HCT116 (cell line): ENCODE results near the gene CCDC177. TPM values are rescaled to one million over a fixed set of nuclear protein-coding genes. Genes with fewer than 3 reads are reported as not detected.

Experiments
- ATAC-seq: fragments of 200-7000 bp; cut with Tn5 transposase; 2 replicates; pipeline ENCODE4 v1.9.1; 2020; ENCODE audit warnings: mild to moderate bottlenecking, moderate library complexity
- BruUV-seq: library from RNA; stranded (reverse); fragments of 400-500 nt; replicated peaks from 2 replicates; lab custom pipeline; 2021; lab: Mats Ljungman, UMichigan
- CTCF ChIA-PET: fragments of 300-600 bp; sonication (Branson Sonifier 250); formaldehyde crosslinking; loops from one replicate; lab custom pipeline; 2021; ENCODE audit warnings: antibody characterized with exemption; lab: Charles Lee
- POLR2A ChIA-PET: fragments of 300-600, 350-600 bp; sonication (Branson Sonifier 250); formaldehyde crosslinking; loops from one replicate; lab custom pipeline; 2021; ENCODE audit warnings: antibody characterized with exemption; lab: Charles Lee
- RAD21 ChIA-PET, 2 experiments: fragments of 300-600 bp; sonication (Branson Sonifier 250); formaldehyde crosslinking; loops; one replicate each; lab custom pipeline; 2023; ENCODE audit warnings: low total read pairs in 2 of 2; ENCODE audit not compliant: uncharacterized antibody in 2 of 2, unreplicated experiment in 2 of 2, low non-redundant PET in 1 of 2; lab: Charles Lee
- DNase-seq: peaks from one replicate; pipeline ENCODE4 v3.0.0-alpha.2; 2010; ENCODE audit warnings: low read depth, low spot score
- H2AFZ ChIP-seq: fragments of 200-600 bp; shearing (Covaris generic), sonication (generic); 2 replicates; pipeline ENCODE4 v1.6.1; 2017; ENCODE audit warnings: low read depth, mixed run types, mixed read lengths, antibody characterized with exemption, low read length; ENCODE audit not compliant: poor library complexity, severe bottlenecking
- H3K27ac ChIP-seq: 2 replicates; pipeline ENCODE4 v1.5.1; 2012; ENCODE audit warnings: low read depth, low read length
- H3K27me3 ChIP-seq: fragments of 200-600 bp; sonication (generic); 2 replicates; pipeline ENCODE4 v1.6.1; 2016; ENCODE audit warnings: mixed run types, low read length, mixed read lengths; ENCODE audit not compliant: insufficient read depth
- H3K36me3 ChIP-seq, 2 experiments: fragments of 200-500 bp in 1 of 2; fragments of 200-600 bp in 1 of 2; sonication (Bioruptor generic) in 1 of 2; sonication (generic) in 1 of 2; 2 replicates each; pipeline versions ENCODE4 v1.5.1 to v1.6.1; 2014 to 2016; ENCODE audit warnings: low read length in 2 of 2, inconsistent platforms in 1 of 2, mixed read lengths in 1 of 2, mixed run types in 1 of 2; ENCODE audit not compliant: insufficient read depth in 2 of 2, control insufficient read depth in 1 of 2
- H3K4me1 ChIP-seq, 2 experiments: fragments of 200-600 bp in 1 of 2; sonication (generic) in 1 of 2; 2 replicates each; pipeline versions ENCODE4 v1.5.1 to v1.6.1; 2012 to 2017; ENCODE audit warnings: low read length in 2 of 2, inconsistent platforms in 1 of 2, mild to moderate bottlenecking in 1 of 2, mixed read lengths in 1 of 2, mixed run types in 1 of 2, moderate library complexity in 1 of 2; ENCODE audit not compliant: insufficient read depth in 2 of 2, control insufficient read depth in 1 of 2
- H3K4me2 ChIP-seq: fragments of 200-600 bp; sonication (generic); 2 replicates; pipeline ENCODE4 v1.6.1; 2017; ENCODE audit warnings: mixed run types, low read length, mixed read lengths
- H3K4me3 ChIP-seq, 2 experiments: fragments of 200-600 bp in 1 of 2; sonication (generic) in 1 of 2; replicated peaks in 1 of 2; 2 replicates each; pipeline ENCODE4 v1.5.1; 2011 to 2016; ENCODE audit warnings: low read length in 2 of 2, control low read depth in 1 of 2, low read depth in 1 of 2, mild to moderate bottlenecking in 1 of 2, mixed read lengths in 1 of 2, mixed run types in 1 of 2
- H3K79me2 ChIP-seq: fragments of 200-600 bp; sonication (generic); 2 replicates; pipeline ENCODE4 v1.6.1; 2017; ENCODE audit warnings: mild to moderate bottlenecking, mixed run types, low read length, moderate library complexity, mixed read lengths; ENCODE audit not compliant: insufficient read depth
- H3K9ac ChIP-seq: fragments of 200-600 bp; sonication (generic); 2 replicates; pipeline ENCODE4 v1.6.1; 2016; ENCODE audit warnings: low read length, mixed read lengths
- H3K9me2 ChIP-seq: fragments of 200-600 bp; sonication (generic), shearing (Covaris generic); 2 replicates; pipeline ENCODE4 v1.6.1; 2017; ENCODE audit warnings: mixed run types, mild to moderate bottlenecking, moderate library complexity; ENCODE audit not compliant: insufficient read depth
- H3K9me3 ChIP-seq, 2 experiments: fragments of 200-500 bp in 1 of 2; fragments of 200-600 bp in 1 of 2; sonication (Bioruptor generic) in 1 of 2; sonication (generic) in 1 of 2; 2 replicates each; pipeline ENCODE4 v1.6.1; 2014 to 2017; ENCODE audit warnings: low read length in 2 of 2, mixed read lengths in 2 of 2, inconsistent platforms in 1 of 2, low read depth in 1 of 2, mild to moderate bottlenecking in 1 of 2, mixed run types in 1 of 2, moderate library complexity in 1 of 2; ENCODE audit not compliant: control insufficient read depth in 1 of 2, insufficient read depth in 1 of 2
- H4K20me1 ChIP-seq: fragments of 200-600 bp; sonication (generic), shearing (Covaris generic); 2 replicates; pipeline ENCODE4 v1.6.1; 2017; ENCODE audit warnings: mixed run types, mild to moderate bottlenecking, moderate library complexity; ENCODE audit not compliant: insufficient read depth
- CBX3 ChIP-seq: IDR thresholded peaks from 2 replicates; pipeline ENCODE4 v1.6.1; 2012; ENCODE audit warnings: low read depth
- CEBPB ChIP-seq: IDR thresholded peaks from 2 replicates; pipeline ENCODE4 v1.6.1; 2012; ENCODE audit warnings: low read depth
- CTCF ChIP-seq, 3 experiments: fragments of 200-600 bp in 1 of 3; sonication (generic) in 1 of 3; IDR thresholded peaks in 2 of 3; conservative IDR thresholded peaks in 1 of 3; 2 replicates each; pipeline ENCODE4 v1.5.1; 2012 to 2017; ENCODE audit warnings: low read depth in 2 of 3, low read length in 2 of 3, antibody characterized with exemption in 1 of 3, borderline replicate concordance in 1 of 3, control low read depth in 1 of 3, mild to moderate bottlenecking in 1 of 3, mixed read lengths in 1 of 3, mixed run types in 1 of 3, moderate library complexity in 1 of 3; ENCODE audit not compliant: insufficient read depth in 1 of 3
- EGR1 ChIP-seq: IDR thresholded peaks from 2 replicates; pipeline ENCODE4 v1.6.1; 2012; ENCODE audit warnings: low read depth
- ELF1 ChIP-seq: IDR thresholded peaks from 2 replicates; pipeline ENCODE4 v1.6.1; 2012; ENCODE audit warnings: low read depth, borderline replicate concordance
- EZH2 ChIP-seq: fragments of 200-600 bp; sonication (generic); IDR thresholded peaks from 2 replicates; pipeline ENCODE4 v1.6.1; 2017; ENCODE audit warnings: antibody characterized with exemption, mixed run types
- EZH2phosphoT487 ChIP-seq: fragments of 200-600 bp; IDR thresholded peaks from 2 replicates; pipeline ENCODE4 v1.6.1; 2018; ENCODE audit warnings: antibody characterized with exemption, borderline replicate concordance
- JUND ChIP-seq: IDR thresholded peaks from 2 replicates; pipeline ENCODE4 v1.6.1; 2012
- SIN3A ChIP-seq: IDR thresholded peaks from 2 replicates; pipeline ENCODE4 v1.6.1; 2012; ENCODE audit warnings: low read depth
- SP1 ChIP-seq: IDR thresholded peaks from 2 replicates; pipeline ENCODE4 v1.6.1; 2012; ENCODE audit warnings: low read depth
- SRF ChIP-seq: IDR thresholded peaks from 2 replicates; pipeline ENCODE4 v1.6.1; 2012; ENCODE audit warnings: low read depth
- TCF7L2 ChIP-seq: IDR thresholded peaks from 2 replicates; pipeline ENCODE4 v1.7.0; 2011; ENCODE audit warnings: borderline replicate concordance, inconsistent platforms; ENCODE audit not compliant: insufficient read depth, insufficient read length; ENCODE audit errors: extremely low read depth
- YY1 ChIP-seq: IDR thresholded peaks from 2 replicates; pipeline ENCODE4 v1.6.1; 2011; ENCODE audit warnings: low read length, low read depth, moderate library complexity, mild to moderate bottlenecking; ENCODE audit not compliant: insufficient replicate concordance; ENCODE audit errors: extremely low read depth
- ZFX ChIP-seq: fragments of 450-650 bp; IDR thresholded peaks from 2 replicates; pipeline ENCODE4 v1.6.1; 2017
- ZNF274 ChIP-seq: fragments of 200-500 bp; sonication (Bioruptor generic); IDR thresholded peaks from 2 replicates; pipeline ENCODE4 v1.6.1; 2014; ENCODE audit warnings: mild to moderate bottlenecking, low read depth, low read length, inconsistent platforms
- intact Hi-C: fragments of 100-400 bp; cut with micrococcal nuclease; formaldehyde crosslinking; loops from 2 replicates; pipeline ENCODE4 v1.10.0; 2022
- total RNA-seq: library from RNA; stranded (reverse); gene quantifications from one replicate; pipeline ENCODE4 v1.2.1, GENCODE V29; 2021; ENCODE audit not compliant: unreplicated experiment
- TF ChIP-seq, protein P1 (sequence below): IDR thresholded peaks from 2 replicates; pipeline ENCODE4 v1.6.1; 2012
- TF ChIP-seq, protein P2 (sequence below): IDR thresholded peaks from 2 replicates; pipeline ENCODE4 v1.6.1; 2012; ENCODE audit warnings: low read depth
- TF ChIP-seq, protein P3 (sequence below): IDR thresholded peaks from 2 replicates; pipeline ENCODE4 v1.6.1; 2012
- TF ChIP-seq, protein P4 (sequence below): IDR thresholded peaks from 2 replicates; pipeline ENCODE4 v1.6.1; 2011; ENCODE audit warnings: mild to moderate bottlenecking, low read length, moderate library complexity; ENCODE audit not compliant: insufficient replicate concordance; ENCODE audit errors: extremely low read depth

CCDC177 gene
- total RNA-seq, 1 experiment from 2014 or later = not detected

DNA sequence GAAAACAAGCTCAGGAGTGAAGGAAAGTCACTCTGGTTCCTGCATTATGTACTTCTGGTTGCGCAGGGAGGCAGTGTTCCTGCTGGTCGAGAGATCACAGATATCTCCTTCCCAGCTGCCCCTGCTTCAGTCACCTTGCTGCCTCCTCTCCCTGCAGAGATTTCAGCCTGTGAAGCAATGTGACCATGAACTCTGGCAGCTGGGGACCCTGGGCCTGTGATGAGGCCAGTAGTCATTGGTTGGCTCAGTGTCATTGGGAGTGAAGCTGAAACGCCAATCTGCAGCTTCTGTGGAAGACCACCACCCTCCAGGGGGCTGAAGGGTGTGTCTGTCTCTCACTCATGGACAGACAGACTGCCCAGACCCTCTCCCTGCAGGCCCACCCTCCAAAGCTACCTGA is 45.1 kb downstream of the CCDC177 start:
- Histone ChIP-seq H3K4me1 (peaks cover 0 to 10% of the 10 kb centered on the region in 2 experiments; a peak in 2 of 4 replicates), H3K9me3 (no peaks in the 10 kb centered on the region)
- no peak for TF ChIP-seq YY1
- no peak for TF ChIP-seq SP1
- TF ChIP-seq SRF = no peak
- no peak for TF ChIP-seq ZNF274
- TF ChIP-seq JUND = no peak
- TF ChIP-seq, protein P1, sequence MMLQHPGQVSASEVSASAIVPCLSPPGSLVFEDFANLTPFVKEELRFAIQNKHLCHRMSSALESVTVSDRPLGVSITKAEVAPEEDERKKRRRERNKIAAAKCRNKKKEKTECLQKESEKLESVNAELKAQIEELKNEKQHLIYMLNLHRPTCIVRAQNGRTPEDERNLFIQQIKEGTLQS = no peak
- TF ChIP-seq EGR1 = no peak
- TF ChIP-seq CEBPB = no peak
- no peak for TF ChIP-seq TCF7L2
- no peak for TF ChIP-seq SIN3A
- TF ChIP-seq, protein P2, sequence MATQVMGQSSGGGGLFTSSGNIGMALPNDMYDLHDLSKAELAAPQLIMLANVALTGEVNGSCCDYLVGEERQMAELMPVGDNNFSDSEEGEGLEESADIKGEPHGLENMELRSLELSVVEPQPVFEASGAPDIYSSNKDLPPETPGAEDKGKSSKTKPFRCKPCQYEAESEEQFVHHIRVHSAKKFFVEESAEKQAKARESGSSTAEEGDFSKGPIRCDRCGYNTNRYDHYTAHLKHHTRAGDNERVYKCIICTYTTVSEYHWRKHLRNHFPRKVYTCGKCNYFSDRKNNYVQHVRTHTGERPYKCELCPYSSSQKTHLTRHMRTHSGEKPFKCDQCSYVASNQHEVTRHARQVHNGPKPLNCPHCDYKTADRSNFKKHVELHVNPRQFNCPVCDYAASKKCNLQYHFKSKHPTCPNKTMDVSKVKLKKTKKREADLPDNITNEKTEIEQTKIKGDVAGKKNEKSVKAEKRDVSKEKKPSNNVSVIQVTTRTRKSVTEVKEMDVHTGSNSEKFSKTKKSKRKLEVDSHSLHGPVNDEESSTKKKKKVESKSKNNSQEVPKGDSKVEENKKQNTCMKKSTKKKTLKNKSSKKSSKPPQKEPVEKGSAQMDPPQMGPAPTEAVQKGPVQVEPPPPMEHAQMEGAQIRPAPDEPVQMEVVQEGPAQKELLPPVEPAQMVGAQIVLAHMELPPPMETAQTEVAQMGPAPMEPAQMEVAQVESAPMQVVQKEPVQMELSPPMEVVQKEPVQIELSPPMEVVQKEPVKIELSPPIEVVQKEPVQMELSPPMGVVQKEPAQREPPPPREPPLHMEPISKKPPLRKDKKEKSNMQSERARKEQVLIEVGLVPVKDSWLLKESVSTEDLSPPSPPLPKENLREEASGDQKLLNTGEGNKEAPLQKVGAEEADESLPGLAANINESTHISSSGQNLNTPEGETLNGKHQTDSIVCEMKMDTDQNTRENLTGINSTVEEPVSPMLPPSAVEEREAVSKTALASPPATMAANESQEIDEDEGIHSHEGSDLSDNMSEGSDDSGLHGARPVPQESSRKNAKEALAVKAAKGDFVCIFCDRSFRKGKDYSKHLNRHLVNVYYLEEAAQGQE = no peak
- TF ChIP-seq, protein P3, sequence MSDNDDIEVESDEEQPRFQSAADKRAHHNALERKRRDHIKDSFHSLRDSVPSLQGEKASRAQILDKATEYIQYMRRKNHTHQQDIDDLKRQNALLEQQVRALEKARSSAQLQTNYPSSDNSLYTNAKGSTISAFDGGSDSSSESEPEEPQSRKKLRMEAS = no peak
- TF ChIP-seq, protein P4, sequence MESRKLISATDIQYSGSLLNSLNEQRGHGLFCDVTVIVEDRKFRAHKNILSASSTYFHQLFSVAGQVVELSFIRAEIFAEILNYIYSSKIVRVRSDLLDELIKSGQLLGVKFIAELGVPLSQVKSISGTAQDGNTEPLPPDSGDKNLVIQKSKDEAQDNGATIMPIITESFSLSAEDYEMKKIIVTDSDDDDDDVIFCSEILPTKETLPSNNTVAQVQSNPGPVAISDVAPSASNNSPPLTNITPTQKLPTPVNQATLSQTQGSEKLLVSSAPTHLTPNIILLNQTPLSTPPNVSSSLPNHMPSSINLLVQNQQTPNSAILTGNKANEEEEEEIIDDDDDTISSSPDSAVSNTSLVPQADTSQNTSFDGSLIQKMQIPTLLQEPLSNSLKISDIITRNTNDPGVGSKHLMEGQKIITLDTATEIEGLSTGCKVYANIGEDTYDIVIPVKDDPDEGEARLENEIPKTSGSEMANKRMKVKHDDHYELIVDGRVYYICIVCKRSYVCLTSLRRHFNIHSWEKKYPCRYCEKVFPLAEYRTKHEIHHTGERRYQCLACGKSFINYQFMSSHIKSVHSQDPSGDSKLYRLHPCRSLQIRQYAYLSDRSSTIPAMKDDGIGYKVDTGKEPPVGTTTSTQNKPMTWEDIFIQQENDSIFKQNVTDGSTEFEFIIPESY = no peak
- no peak for TF ChIP-seq EZH2phosphoT487
- TF ChIP-seq ELF1 = no peak
- no peak for TF ChIP-seq ZFX
- no peak for TF ChIP-seq CBX3
- no peak for TF ChIP-seq CTCF (IDR thresholded peaks at IDR 0.05 in 2 of 3, conservative IDR thresholded peaks at IDR 0.05 in 1 of 3; ENCODE audit: borderline replicate concordance in 1 of 3, insufficient read depth in 1 of 3, low read depth in 2 of 3, low read length in 2 of 3)
- TF ChIP-seq EZH2 = no peak
- TF ChIP-seq, all 23 proteins: peak for 0
- no peaks in the 10 kb centered on the region for H4K20me1 ChIP-seq
- no peaks in the 10 kb centered on the region for H3K9me2 ChIP-seq
- no peak overlapping the region for H3K9ac ChIP-seq
- no peak overlapping the region for H3K27ac ChIP-seq
- no TSS peak for BruUV-seq
- H3K4me3 ChIP-seq = no peak overlapping the region
- intact Hi-C loops = no loop called here
- H3K79me2 ChIP-seq = no peaks in the 10 kb centered on the region
- ChIA-PET RAD21 (no interaction called here), POLR2A (no interaction called here), CTCF (no interaction called here)
- no peaks in the 10 kb centered on the region for H3K36me3 ChIP-seq
- no peaks in the 10 kb centered on the region for H3K27me3 ChIP-seq
- no peak overlapping the region for H3K4me2 ChIP-seq
- no peak overlapping the region for H2AFZ ChIP-seq
- DNase-seq (no peak), ATAC-seq (no peak)
